Measurements from ENCODE around the gene ARHGAP10.
"Not testable (repeated sequence)": the region's sequence is repeated elsewhere in the genome, so short reads cannot be mapped to it uniquely, and the experiment has no call there.

Gene ARHGAP10

DNA sequence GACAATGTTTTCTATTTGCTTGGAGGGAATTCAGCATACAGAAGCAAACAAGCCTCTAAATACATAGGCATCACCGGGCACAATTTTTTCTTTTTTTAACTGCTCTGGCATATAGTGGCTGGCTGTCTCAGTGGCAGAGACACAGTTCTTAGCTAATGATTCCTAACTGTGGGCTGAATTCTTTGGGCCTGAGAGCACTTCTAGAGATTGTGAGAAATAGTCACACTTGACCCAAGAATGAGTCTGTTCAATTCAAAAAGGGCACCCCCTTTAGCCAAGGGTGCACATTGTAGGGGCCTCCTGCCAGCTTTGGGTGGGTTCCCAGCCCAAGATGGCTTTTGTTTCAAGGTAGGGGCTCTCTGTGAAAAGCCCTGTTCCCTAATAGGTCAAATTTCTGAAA is 345.7 kb downstream of the ARHGAP10 start:
- TF ChIP-seq, protein P1, sequence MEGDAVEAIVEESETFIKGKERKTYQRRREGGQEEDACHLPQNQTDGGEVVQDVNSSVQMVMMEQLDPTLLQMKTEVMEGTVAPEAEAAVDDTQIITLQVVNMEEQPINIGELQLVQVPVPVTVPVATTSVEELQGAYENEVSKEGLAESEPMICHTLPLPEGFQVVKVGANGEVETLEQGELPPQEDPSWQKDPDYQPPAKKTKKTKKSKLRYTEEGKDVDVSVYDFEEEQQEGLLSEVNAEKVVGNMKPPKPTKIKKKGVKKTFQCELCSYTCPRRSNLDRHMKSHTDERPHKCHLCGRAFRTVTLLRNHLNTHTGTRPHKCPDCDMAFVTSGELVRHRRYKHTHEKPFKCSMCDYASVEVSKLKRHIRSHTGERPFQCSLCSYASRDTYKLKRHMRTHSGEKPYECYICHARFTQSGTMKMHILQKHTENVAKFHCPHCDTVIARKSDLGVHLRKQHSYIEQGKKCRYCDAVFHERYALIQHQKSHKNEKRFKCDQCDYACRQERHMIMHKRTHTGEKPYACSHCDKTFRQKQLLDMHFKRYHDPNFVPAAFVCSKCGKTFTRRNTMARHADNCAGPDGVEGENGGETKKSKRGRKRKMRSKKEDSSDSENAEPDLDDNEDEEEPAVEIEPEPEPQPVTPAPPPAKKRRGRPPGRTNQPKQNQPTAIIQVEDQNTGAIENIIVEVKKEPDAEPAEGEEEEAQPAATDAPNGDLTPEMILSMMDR (IDR thresholded peaks at IDR 0.05; ENCODE audit: extremely low read depth, missing control alignments) = no peak
- DNase-seq (ENCODE audit: low spot score) = no peak

DNA sequence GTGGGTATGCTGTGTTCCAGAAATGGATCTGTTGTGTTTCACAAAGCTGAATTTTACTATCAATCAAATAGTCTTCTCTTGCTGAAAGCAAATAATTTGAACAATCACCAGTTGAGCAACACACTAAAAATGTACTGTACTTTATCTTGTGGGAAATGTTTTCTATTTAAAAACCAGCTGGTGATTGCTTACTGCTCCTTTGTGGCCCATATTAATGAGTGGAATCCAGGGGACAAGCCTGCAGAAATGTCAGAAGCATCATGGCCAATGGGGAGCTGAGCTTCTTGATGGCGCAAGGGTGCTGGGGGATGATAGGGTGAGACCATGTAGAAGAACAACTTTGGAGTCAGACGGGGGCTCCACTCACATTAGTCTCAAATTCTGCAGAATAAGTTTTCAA is 346.2 kb downstream of the ARHGAP10 start:
- TF ChIP-seq, protein P1 (IDR thresholded peaks at IDR 0.05; ENCODE audit: extremely low read depth, missing control alignments) = no peak

DNA sequence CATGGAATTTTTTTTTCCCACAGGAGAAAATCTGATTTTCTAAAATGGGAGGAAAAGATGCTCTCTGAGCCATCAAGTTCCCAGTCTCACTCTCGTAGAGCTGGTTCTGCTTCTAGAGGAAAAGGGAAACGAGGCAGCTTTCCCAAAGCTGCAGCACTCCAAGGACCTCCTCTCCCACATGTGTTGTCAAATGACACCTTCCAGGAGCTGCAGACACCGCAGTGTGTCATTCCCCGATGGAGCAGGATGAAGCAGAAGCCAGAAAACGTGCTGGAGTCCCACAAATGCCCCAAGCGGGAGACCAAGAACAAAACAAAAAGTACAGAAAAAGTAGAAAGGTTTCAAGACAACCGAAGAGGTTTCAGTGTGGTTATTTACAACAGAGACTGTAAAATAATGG is 348.1 kb downstream of the ARHGAP10 start:
- TF ChIP-seq, protein P1 (IDR thresholded peaks at IDR 0.05; ENCODE audit: extremely low read depth, missing control alignments) = no peak
- DNase-seq (ENCODE audit: low spot score) = no peak

More for the DNA sequence above, 346.2 kb downstream of the ARHGAP10 start:
- DNase-seq (ENCODE audit: low spot score) = no peak

- TF ChIP-seq, protein P1 (IDR thresholded peaks at IDR 0.05; ENCODE audit: extremely low read depth, missing control alignments) = no peak
- no peak for DNase-seq (ENCODE audit: low spot score)
These were observed 349.4 kb downstream of the ARHGAP10 start for GRCh38 chr4:148081267-148081666.

DNA sequence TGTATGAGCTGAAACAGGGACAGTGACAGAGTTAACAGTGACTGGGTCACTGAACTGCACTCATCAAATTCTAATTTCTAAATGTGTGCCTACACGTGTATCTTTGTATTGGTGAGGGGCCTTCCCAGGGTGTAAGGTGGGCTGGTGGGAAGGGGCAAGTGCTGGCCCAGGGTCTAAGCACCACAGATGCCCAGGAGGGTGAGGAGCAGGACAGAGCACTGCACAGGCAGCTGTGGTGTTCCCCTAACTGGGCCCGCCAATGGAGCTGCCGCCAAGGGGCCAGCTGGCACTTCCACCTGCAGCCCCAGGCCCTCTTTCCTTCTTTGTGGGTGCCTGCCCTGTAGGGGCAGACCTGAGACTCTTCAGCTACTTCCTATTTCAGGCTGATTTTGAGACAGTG is 349.9 kb downstream of the ARHGAP10 start:
- DNase-seq (ENCODE audit: low spot score) = no peak
- TF ChIP-seq, protein P1 (IDR thresholded peaks at IDR 0.05; ENCODE audit: extremely low read depth, missing control alignments) = no peak

DNA sequence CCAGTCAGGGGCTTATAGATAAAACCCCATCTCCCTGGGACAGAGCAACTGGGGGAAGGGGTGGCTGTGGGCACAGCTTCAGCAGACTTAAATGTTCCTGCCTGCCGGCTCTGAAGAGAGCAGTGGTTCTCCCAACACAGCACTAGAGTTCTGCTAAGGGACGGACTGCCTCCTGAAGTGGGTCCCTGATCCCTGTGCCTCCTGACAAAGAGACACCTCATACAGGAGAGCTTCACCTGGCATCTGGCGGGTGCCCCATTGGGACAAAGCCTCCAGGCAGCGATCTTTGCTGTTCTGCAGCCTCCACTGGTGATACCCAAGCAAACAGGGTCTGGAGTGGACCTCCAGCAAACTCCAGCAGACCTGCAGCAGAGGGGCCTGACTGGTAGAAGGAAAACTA is 351.2 kb downstream of the ARHGAP10 start:
- not testable (repeated sequence) for DNase-seq (ENCODE audit: low spot score)

GRCh38 chr4:148089624-148090023 is 357.7 kb downstream of the ARHGAP10 start:
- no peak for DNase-seq (ENCODE audit: low spot score)
- TF ChIP-seq, protein P1 (IDR thresholded peaks at IDR 0.05; ENCODE audit: extremely low read depth, missing control alignments) = no peak

GRCh38 chr4:148090029-148090428 is 358.1 kb downstream of the ARHGAP10 start:
- no peak for DNase-seq (ENCODE audit: low spot score)
- TF ChIP-seq, protein P1 (IDR thresholded peaks at IDR 0.05; ENCODE audit: extremely low read depth, missing control alignments) = no peak
